ENCODE measurements around the gene UFM1.
"Not testable (repeated sequence)": the region's sequence is repeated elsewhere in the genome, so short reads cannot be mapped to it uniquely, and the experiment has no call there.

UFM1 gene

GRCh38 chr13:38366954-38367645 is 17.4 kb downstream of the UFM1 start:
- DNase-seq, result no peak

DNA sequence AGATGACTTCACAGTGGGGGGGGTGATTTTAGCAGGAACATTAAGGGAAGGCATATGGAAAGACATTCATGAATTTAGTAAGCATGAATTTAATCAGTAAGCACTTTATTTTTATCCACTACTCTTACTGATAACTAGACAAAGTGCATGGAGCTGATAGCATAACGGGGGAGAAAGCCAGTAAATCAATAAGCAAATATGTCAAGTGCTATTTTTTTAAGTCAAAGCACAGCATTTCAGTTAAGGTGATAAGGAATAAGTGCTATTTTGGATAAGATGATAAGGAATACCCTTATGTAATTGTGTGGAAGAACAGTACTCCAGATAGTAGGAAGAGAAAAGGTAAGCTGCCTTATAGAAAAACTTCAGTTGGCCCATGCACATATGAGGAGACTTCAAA is 19.4 kb downstream of the UFM1 start:
- DNase-seq, result no peak

- DNase-seq, result not testable (repeated sequence)
Measured at GRCh38 chr13:38370096-38370495, 20.4 kb downstream of the UFM1 start.

GRCh38 chr13:38372820-38373383 is 23.3 kb downstream of the UFM1 start:
- DNase-seq, result no peak

GRCh38 chr13:38376546-38376945 is 26.9 kb downstream of the UFM1 start:
- no peak for DNase-seq

- no peak for DNase-seq
Measured at GRCh38 chr13:38381890-38382289, 32.2 kb downstream of the UFM1 start.

- no peak for DNase-seq
Measured at GRCh38 chr13:38382946-38383345, 33.3 kb downstream of the UFM1 start.

DNA sequence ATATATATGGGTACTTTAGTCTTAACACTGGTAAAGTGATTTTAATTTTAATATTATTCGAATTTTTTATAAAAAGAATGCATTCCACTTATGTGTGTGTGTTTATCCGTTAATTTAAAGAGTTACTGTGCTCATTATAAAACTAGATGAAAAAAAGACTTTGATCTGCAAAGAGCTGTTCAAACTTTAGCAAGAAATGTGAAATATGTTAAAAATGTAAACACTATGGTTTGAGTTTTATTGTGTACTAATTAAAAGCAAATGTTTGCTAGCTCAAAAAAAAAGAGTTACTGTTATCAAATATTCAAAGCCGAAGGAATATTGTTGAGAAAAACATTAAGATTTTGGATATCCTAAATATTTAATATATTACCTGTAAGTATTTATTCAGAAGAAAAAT is 34.5 kb downstream of the UFM1 start:
- no peak for DNase-seq

DNA sequence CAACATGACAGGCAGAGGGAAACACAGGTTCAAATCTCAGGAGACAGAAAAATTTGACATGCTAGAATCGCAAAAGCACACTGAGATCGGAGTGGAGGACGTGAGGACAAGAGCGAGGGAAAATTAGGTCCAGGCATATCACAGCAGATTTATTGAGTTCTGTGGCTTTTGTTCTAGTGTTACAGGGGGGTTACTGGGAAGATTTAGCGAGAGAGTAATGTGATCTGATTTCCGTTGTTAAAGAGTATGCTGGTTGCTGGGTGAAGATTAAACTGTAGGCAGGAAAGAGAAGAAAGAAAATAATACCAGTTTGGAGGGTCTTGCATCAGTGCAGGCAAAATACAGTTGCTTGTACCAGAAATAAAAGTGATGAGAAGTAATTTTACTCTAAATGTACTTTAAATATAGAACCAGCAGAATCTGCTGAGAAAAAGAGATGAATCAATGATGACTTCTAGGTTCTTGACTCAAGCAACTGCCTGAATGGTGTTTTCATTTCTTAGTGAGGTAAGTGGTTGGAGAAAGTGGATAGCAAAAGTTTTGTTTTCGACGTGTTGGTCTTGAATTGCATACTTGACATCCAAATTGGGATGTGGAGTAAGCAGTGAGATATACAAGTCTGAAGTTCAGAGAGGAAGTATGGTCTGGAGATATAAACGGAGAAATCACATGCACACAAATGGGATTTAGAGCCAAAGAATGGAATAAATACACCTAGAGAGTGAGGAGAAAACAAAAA is 35.7 kb downstream of the UFM1 start:
- no peak for DNase-seq

GRCh38 chr13:38386421-38386820 is 36.8 kb downstream of the UFM1 start:
- DNase-seq, result no peak

GRCh38 chr13:38391341-38391740 is 41.7 kb downstream of the UFM1 start:
- DNase-seq, result no peak

DNA sequence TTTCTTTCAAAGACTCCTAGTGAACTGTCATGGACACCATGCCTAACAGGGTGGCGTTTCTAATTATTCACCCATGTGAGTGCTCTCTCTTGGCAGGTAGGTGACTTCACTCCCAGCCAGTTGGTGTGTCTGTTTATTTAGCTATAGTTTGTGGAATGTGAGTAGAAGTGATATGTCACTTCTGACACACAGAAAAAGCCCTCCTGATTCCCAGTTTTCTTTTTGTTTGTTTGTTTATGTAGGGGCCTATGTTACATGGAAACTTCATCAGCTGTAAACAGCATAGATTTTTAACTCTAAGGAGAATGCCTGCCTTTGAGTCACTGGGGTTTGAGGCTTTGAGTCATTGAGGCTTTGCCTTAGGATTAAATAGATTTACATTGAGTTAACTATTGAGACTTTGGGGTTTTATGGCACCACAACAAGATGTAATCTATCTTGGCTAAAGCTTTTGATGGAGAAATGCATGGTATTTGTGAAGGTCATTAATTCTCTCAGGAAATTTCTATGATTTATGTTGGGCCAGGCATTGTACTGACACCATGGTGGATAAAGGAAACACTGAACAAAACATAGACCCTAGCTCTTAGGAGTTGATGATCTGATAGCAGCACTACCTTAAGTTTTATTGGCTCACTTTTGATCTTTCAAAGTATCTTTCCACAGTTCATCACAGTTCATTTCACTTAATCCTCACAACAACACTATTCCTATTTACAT is 45.3 kb downstream of the UFM1 start:
- no peak for DNase-seq

DNA sequence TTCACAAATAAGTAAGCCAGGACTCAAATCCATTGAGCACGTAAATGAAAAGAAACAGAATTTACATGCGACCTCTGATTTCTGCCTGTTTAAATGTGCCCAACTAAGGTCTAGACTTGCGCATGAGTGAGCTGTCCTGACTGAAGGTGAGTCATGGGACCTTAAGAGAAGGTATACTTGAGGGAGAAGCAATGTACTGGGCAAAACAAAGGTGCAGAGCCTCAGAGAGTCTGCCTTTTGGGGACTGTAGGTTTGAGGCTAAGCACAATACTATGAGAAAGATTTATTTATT is 45.8 kb downstream of the UFM1 start:
- DNase-seq, result no peak

GRCh38 chr13:38398711-38399493 is 49.3 kb downstream of the UFM1 start:
- no peak for DNase-seq

GRCh38 chr13:38399535-38399934 is 49.9 kb downstream of the UFM1 start:
- DNase-seq, result no peak

DNA sequence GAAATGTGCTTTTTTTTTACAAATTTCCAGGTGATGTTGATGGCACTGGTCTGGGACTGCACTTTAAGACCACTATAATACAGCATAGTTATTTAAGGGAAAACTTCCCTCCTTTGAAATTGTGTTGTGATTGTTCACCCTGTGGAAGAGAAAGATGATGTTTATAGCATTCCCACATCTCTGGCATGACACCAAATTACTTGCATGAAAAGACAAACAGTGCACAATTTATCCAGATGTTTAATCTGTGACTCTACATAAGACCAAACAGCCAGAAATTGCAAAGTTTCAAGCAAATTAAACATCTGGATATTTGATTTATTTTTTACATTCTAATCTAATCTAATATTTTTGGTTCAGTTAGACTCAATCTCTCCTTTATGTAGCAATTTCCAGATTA is 51.6 kb downstream of the UFM1 start:
- DNase-seq, result no peak

- no peak for DNase-seq
Measured at GRCh38 chr13:38405216-38405615, 55.6 kb downstream of the UFM1 start.

- no peak for DNase-seq
Measured at GRCh38 chr13:38409771-38410170, 60.1 kb downstream of the UFM1 start.

- DNase-seq, result no peak
Measured at GRCh38 chr13:38412266-38412665, 62.6 kb downstream of the UFM1 start.
